ENCODE data around the gene NUDT3.
"Not testable (repeated sequence)": the region's sequence is repeated elsewhere in the genome, so short reads cannot be mapped to it uniquely, and the experiment has no call there.

The NUDT3 gene

DNA sequence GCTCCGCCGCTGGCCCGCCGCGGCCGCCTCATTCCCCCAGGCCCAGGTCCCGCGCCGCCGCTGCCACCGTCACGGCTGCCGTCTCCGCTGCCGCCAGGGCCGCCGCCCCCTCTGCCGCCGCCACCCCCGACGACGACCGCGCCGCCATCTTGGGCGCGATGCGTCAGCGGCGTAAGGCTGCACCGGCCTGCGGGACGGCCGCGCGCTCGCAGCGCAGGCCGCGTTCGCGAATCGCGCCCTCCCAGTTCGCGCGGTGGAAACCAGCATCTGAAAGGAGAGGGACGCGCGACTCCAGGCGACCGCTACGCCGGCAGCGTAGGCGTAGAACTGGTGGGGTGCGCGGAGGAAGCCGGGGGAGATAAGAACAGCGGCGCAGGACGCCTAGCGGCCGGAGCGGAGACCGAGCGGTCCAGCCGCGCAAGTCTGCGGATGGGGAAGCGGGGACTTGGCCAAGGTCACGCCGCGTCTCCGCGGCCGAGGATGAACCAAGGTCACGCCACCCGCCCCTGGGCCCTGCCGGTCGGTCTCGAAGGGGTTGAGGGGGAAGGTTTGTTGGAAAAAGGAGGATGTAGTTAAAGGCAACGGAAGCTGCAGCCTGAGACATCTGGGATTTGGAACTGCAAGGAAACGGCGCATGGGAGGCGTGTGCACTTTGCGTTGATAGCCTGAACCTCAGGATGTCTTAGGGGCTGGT lies at the start of gene NUDT3:
Gene NUDT3, minus strand, starts transcription at position 173 of the 694 bp plus-strand sequence. CDS start 307 bp downstream, outside the sequence.
- peak; percentile 97 for DNase-seq

DNA sequence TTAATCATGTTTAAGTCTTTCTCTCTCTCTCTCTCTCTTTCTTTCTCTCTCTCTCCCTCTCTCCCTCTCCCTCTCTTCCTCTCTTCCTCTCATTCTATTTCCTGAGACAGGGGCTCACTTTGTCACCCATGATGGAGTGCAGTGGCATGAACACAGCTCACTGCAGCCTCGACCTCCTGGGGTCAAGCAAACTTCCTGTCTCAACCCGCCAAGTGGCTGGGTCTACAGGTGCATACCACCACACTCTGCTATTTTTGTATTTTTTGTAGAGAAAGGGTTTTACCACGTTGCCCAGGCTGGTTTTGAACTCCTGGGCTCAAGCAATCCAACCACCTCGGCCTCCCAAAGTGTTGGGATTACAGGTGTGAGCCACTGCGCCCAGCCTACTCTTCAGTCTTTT lies 49.1 kb upstream of the NUDT3 start:
- DNase-seq = no peak

DNA sequence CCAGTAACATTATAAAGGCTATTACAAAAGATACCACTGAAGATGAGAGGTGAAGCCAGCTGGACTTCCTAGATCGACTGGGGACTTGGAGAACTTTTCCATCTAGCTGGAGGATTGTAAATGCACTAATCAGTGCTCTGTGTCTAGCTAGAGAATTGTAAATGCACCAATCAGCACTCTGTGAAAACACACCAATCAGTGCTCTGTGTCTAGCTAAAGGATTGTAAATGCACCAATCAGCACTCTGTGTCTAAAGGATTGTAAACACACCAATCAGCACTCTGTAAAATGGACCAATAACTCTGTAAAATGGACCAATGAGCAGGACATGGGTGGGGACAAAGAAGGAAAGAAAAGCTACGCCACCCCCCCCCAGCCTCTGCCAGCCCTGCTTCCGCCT lies 47.0 kb upstream of the NUDT3 start:
- no peak for DNase-seq

DNA sequence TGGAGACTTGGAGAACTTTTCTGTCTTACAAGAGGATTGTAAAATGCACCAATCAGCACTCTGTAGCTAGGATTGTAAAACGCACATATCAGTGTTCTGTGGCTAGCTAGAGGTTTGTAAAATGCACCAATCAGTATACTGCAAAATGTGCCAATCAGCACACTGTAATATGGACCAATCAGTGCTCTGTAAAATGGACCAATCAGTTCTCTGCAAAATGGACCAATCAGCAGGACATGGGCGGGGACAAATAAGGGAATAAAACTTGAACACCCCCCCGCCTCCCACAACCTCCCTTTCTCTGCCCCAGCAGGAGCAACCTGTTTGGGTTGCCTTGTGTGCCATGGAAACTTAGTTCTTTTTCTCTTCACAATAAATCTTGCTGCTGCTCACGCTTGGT lies 46.2 kb upstream of the NUDT3 start:
- DNase-seq = no peak

- DNase-seq = no peak
These were observed 45.1 kb upstream of the NUDT3 start for GRCh38 chr6:34437644-34437970.

- DNase-seq = no peak
These were observed 44.6 kb upstream of the NUDT3 start for GRCh38 chr6:34436803-34437643.

GRCh38 chr6:34435916-34436315 lies 43.4 kb upstream of the NUDT3 start:
- DNase-seq = no peak

DNA sequence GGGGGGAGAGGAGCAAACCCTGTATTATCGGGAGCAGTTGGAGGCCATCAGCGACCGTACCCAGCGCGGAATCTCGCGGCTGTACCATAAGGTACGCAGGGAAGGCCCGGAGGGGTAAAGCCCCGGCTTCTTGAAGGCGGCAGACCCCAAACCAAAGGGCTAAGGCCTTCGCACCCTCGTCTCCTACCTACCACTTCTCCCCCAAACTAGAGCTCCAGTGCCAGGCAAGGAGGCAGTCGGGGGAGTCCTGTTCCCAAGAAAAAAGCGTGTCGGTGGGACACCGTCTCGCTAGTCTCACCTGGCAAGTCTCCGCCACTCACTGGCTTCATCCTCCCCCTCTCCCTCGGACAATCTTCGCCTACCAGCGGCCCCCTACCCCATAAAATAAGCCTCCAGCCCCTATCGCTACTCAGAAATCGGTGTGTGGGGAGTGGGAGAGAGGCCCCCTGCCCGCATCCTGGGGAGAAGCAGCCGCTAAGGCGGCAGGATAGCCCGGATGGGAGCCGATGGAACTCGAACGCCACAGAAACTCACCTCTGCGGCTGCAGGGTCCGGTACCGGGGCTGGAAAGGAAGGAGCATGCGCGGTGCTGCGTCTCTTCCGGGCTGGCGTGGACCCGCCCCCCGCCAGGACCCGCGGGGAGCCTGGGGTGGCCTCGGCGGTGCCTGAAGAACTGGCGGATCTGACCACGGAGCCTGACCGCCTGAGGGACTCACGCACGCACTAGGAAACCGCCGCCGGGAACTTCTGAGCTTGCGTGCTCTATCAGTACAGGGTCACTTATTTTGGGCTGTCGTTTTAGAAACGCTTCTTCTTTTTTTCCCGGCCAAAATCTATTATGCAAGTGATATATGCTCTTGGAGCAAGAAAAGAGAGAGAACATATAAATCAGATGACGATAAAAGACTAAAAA lies 33.3 kb upstream of the NUDT3 start, which contains the start of gene RPS10:
Gene RPS10, minus strand, starts transcription at position 572 of the 913 bp plus-strand sequence. CDS start 848 bp downstream, outside the sequence.
- DNase-seq = peak; percentile 96

- DNase-seq = no peak
These were observed 32.6 kb upstream of the NUDT3 start for GRCh38 chr6:34425132-34425497.

GRCh38 chr6:34424200-34425131 lies 32.0 kb upstream of the NUDT3 start:
- no peak for DNase-seq

DNA sequence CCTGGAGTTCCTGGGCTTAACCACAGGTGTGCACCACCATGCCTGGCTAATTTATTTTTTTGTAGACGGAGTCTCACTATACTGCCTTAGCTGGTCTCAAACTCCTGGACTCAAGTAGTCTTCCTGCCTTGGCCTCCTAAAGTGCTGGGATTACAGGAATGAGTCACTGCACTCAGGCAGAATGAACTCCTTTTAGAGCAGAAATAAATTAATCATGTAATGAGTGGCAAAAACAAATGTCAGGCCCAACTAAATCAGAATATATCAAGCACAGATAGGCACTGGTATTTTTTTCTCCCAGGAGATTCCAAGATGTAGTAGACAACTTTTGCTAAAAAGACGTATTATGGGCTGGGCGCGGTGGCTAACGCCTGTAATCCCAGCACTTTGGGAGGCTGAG lies 30.8 kb upstream of the NUDT3 start:
- no peak for DNase-seq

- no peak for DNase-seq
These were observed 25.9 kb upstream of the NUDT3 start for GRCh38 chr6:34418367-34418766.

DNA sequence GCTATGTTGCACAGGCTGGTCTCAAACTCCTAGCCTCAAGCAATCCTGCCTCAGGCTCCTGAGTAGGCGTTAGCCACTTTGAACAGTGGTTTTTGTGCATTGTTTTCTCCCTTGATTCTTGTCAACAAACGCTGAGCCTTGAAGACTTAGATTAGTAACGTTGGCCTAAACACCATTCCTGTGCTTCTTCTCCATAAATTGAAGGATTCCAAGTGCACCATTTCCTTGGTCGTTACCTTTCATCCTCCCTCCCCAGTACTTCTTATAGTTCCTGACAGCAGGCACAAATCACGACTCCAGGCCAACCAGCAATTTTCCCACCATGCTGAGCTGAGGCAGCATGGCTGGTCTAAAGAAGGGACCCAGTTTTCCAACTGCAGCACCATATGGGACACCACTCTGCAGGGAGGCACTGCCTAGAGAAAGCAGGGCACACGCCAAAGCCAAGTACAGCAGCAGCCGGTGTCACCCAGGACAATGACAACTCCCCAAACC lies 24.5 kb upstream of the NUDT3 start:
- no peak for DNase-seq

GRCh38 chr6:34414999-34415858 lies 22.8 kb upstream of the NUDT3 start:
- DNase-seq = peak; percentile 51

DNA sequence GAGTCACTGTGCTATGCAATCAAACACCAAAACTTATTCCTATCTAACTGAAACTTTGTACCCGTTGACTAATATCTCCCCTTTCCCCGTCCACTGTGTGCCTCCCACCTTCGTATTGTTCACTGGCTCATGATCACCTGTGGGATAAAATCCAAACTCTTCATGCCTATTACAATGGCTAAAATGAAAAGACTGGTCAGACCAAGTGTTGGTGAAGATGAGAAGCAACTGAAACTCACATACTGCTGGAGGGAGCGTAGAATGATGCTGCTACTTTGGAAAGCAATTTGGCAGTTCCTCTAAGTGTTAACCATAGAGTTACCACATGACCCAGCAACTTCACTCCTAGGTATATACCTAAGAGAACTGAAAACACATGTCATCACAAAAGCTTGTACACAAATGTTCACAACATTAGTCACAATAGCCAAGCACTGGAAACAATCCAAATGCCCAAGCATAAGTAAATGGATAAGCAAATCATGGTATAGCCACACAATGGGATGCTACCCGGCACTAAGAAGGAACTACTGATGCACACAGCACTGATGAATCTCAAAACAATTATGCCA lies 20.3 kb upstream of the NUDT3 start:
- DNase-seq = no peak

- no peak for DNase-seq
These were observed 19.5 kb upstream of the NUDT3 start for GRCh38 chr6:34412016-34412415.

DNA sequence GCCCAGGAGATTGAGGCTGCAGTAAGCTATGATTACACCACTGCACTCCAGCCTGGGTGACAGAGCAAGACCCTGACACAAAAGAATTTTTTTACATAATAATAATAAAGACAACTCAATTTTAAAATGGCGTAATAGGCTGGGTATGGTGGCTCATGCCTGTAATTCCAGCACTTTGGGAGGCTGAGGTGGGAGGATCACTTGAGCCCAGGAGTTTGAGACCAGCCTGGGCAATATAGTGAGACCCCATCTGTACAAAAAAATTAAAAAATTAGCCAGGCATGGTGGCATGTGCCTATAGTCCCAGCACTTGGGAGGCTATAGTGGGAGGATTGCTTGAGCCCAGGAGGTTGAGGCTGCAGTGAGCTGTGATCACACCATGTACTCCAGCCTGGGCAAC lies 15.4 kb upstream of the NUDT3 start:
- not testable (repeated sequence) for DNase-seq

DNA sequence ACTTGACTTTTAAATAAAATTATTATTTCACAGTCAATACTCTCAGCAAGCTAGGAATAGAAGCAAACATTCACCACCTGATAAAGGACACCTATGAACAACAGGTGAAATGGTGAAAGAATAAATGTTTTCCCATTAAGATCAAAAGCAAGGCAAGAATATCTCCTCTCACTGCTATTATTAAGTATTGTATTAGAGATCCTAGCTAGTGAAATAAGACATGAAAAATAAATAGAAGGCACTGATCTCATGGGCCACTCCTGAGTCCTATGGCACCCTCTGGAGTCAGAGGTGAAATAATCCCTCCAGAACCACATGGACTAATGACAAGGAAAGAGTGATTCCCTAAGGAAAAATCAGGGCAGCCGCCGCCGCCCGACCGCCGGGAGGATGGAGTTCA lies 4.0 kb upstream of the NUDT3 start:
- DNase-seq = no peak

- no peak for DNase-seq
These were observed 1.5 kb upstream of the NUDT3 start for GRCh38 chr6:34393966-34394305.

GRCh38 chr6:34393191-34393965 lies 909 bp upstream of the NUDT3 start:
- no peak for DNase-seq

Measured in islet precursor cell (in vitro differentiated cells).